ENCODE data around the gene FILIP1.

Gene FILIP1

GRCh38 chr6:75493400-75494064, at the start of gene FILIP1:
FILIP1 (minus strand) TSS chr6:75493800; CDS start chr6:75414972, 78,828 bp downstream.
- no peak for DNase-seq

GRCh38 chr6:75543311-75543710, 49.7 kb upstream of the FILIP1 start:
- no peak for DNase-seq

- DNase-seq: no peak
Measured at GRCh38 chr6:75539136-75539535, 45.5 kb upstream of the FILIP1 start.

GRCh38 chr6:75532521-75532920, 38.9 kb upstream of the FILIP1 start:
- no peak for DNase-seq

- no peak for DNase-seq
Measured at GRCh38 chr6:75531174-75531573, 37.6 kb upstream of the FILIP1 start.

GRCh38 chr6:75530696-75531095, 37.1 kb upstream of the FILIP1 start:
- DNase-seq: no peak

GRCh38 chr6:75528423-75528822, 34.8 kb upstream of the FILIP1 start:
- no peak for DNase-seq

- no peak for DNase-seq
Measured at GRCh38 chr6:75526502-75527127, 33.0 kb upstream of the FILIP1 start.

GRCh38 chr6:75525682-75526081, 32.1 kb upstream of the FILIP1 start:
- DNase-seq: no peak

GRCh38 chr6:75524322-75524972, 30.8 kb upstream of the FILIP1 start:
- no peak for DNase-seq

- DNase-seq: no peak
Measured at GRCh38 chr6:75516757-75517156, 23.2 kb upstream of the FILIP1 start.

GRCh38 chr6:75512591-75512990, 19.0 kb upstream of the FILIP1 start:
- no peak for DNase-seq

GRCh38 chr6:75505424-75505823, 11.8 kb upstream of the FILIP1 start:
- DNase-seq: no peak

GRCh38 chr6:75504465-75505222, 11.0 kb upstream of the FILIP1 start:
- DNase-seq: no peak

- DNase-seq: no peak
Measured at GRCh38 chr6:75503291-75503690, 9.7 kb upstream of the FILIP1 start.

- DNase-seq: no peak
Measured at GRCh38 chr6:75502884-75503283, 9.3 kb upstream of the FILIP1 start.

- DNase-seq: no peak
Measured at GRCh38 chr6:75501756-75502155, 8.2 kb upstream of the FILIP1 start.

- no peak for DNase-seq
Measured at GRCh38 chr6:75499640-75500039, 6.0 kb upstream of the FILIP1 start.

- no peak for DNase-seq
Measured at GRCh38 chr6:75498862-75499261, 5.3 kb upstream of the FILIP1 start.

GRCh38 chr6:75497994-75498393, 4.4 kb upstream of the FILIP1 start:
- no peak for DNase-seq

- DNase-seq: no peak
Measured at GRCh38 chr6:75495011-75495410, 1.4 kb upstream of the FILIP1 start.

GRCh38 chr6:75494290-75494689, 690 bp upstream of the FILIP1 start:
- DNase-seq: no peak

GRCh38 chr6:75492386-75493153, 1.0 kb downstream of the FILIP1 start:
- no peak for DNase-seq
